Muscle of arm (tissue), 14 donors: Measurements from ENCODE around the gene SLC17A6. TPM values are rescaled to one million over a fixed set of nuclear protein-coding genes. Genes with fewer than 3 reads are reported as not detected.

Experiments
- DNase-seq: peaks from one replicate; pipeline ENCODE4 v3.0.0-alpha.2; 2013
- long read RNA-seq, 11 donors: transcript quantifications; one replicate each; lab custom pipeline, GENCODE V29; 2026
- polyA plus RNA-seq, 12 donors: library from polyadenylated mRNA; unstranded; fragments of 120-200 nt; gene quantifications; one replicate each; pipeline ENCODE4 v1.2.1, GENCODE V29; 2013; ENCODE audit not compliant: insufficient read length in 12 of 12

The SLC17A6 gene
- polyA plus RNA-seq: under 1 TPM in 1 of 12 donors, not detected in 11; 0.11 TPM
- long read RNA-seq, donor 1: 0 reads
- long read RNA-seq, donor 2: 0 reads
- long read RNA-seq, donor 3: 0 reads
- long read RNA-seq, donor 4: 0 reads
- long read RNA-seq, donor 5: 0 reads
- long read RNA-seq, donor 6: 0 reads
- long read RNA-seq, donor 7: 0 reads
- long read RNA-seq, donor 8: 0 reads
- long read RNA-seq, donor 9: 0 reads
- long read RNA-seq, donor 10: 0 reads
- long read RNA-seq, donor 11: 0 reads

DNA sequence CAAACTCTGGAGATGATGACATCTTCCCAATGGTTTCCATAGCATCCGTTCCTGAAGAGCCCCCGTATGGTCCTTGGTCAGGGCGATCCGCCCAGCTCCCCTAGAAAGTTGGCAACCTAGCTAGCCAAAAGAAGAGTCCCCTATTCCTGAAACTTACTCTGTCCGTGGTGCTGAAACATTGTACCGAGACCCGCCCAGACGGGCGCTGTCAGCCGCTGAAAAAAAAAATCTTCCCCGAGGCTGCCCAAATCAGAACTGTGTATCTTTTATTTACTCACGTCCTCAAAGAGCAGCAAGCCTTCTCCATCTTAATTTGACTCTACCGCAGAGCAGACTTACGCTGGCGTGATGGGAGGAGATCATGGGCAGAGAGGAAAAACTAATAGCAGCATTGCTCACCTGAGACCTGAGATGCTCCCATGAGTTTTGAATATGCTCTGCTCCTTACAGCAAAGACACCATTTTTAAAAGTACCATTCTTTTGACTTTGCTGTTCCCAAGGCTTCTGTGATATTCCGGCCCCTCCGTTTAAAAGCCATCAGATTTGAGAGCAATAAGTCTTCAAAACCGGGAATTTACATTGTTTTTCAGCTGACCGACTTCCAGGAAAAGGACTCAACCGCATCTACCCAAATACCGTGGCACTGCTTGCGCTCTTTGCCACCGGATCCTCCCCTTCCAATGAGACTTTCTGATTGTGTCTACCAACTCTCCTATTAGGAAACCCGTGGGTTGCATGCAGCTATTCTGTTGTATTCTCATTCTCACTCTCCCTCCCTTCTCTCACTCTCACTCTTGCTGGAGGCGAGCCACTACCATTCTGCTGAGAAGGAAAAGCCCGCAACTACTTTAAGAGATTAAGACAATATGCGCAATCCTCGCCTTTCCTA lies at the start of gene SLC17A6:
Gene SLC17A6, plus strand, starts transcription at position 786 of the 890 bp plus-strand sequence. CDS start 153 bp downstream, outside the sequence.
- peak; percentile 65 for DNase-seq

GRCh38 chr11:22302368-22302767 lies 35.8 kb upstream of the SLC17A6 start:
- no peak for DNase-seq

- DNase-seq: peak; percentile 10
Measured at GRCh38 chr11:22304337-22304961, 33.7 kb upstream of the SLC17A6 start.

DNA sequence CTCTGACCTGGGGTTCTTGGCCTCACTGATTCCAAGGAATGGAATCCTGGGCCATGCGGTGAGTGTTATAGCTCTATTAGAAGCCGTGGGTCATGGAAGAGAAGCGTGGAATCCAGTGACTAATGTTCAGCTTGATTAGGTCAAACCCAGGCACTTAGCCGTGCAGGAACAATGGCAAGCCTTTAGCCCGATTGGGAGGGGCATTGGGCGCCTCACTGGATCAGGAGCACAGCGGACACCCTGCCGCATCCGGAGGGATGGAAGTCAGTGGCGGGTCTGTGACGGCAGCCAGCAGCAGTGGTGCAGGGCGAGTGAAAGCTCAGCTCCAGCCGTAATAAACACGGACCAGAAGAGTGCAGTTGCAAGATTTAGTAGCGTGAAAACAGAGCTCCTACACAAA lies 20.5 kb upstream of the SLC17A6 start:
- DNase-seq: no peak

- no peak for DNase-seq
Measured at GRCh38 chr11:22331771-22332170, 6.4 kb upstream of the SLC17A6 start.

- DNase-seq: no peak
Measured at GRCh38 chr11:22336587-22336986, 1.6 kb upstream of the SLC17A6 start.

DNA sequence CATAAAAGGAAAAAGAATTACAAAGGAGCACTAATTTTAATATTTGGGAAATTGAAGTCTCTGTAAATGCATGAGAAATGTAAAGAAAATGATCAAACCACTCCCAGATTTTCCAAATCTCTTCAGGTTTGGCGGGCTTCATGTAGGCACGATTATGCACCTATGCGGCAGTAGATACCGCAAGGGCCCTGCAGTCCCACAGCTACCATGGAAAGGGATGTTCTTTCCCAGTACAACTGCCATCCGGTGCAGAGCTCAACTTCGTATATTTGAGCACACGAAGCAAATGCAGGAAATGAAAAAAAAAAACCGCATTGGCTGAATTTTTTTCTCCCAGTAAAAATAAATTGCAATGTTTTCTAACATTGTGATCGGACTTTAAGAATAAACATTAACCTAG lies 1.4 kb downstream of the SLC17A6 start:
- DNase-seq: no peak

GRCh38 chr11:22340235-22340634 lies 2.1 kb downstream of the SLC17A6 start:
- no peak for DNase-seq

GRCh38 chr11:22340701-22341587 lies 2.8 kb downstream of the SLC17A6 start:
- no peak for DNase-seq

- DNase-seq: no peak
Measured at GRCh38 chr11:22341588-22341931, 3.4 kb downstream of the SLC17A6 start.

DNA sequence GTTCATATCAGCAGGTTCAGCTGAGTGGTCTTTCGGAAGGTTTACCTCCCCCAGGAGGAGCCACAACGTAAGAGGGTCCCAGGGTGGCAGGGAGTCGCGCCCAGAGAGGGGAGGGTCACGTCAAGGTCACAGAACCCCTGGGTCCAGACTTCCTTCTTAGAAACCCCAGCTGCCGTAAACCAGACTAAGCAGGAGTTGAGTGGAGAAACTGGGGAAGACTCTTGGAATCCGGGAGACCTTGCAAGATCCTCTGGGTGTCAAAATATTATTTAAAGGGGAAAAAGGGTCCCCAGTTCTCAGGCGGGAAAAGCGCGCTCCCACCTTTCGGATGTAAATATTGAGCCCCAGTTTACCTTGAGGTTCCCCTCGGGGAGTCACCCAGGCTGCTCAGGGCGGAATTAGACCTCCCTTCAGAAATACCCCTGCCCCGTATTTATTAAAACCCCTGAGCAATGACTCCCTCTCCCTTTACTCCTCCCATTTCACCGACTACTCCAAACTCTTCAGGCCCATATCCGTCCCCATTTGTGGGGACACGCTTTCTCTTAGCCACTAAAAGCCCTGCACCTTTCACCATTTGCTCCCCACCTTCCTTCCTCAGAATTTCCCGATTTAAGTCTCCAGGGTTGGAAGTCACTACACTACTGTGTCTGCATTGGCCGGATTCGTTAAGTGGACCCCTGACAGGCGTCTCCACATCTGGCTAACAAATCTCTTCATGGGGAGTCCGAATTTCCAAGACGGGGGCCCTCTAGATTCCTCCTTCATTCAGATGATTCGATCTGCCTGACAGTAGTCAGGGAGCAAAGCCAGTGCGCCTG lies 4.2 kb downstream of the SLC17A6 start:
- no peak for DNase-seq

- no peak for DNase-seq
Measured at GRCh38 chr11:22343032-22343324, 4.8 kb downstream of the SLC17A6 start.

- DNase-seq: no peak
Measured at GRCh38 chr11:22343371-22344032, 5.3 kb downstream of the SLC17A6 start.

GRCh38 chr11:22344081-22344480 lies 5.9 kb downstream of the SLC17A6 start:
- DNase-seq: no peak

- no peak for DNase-seq
Measured at GRCh38 chr11:22346282-22346681, 8.1 kb downstream of the SLC17A6 start.

GRCh38 chr11:22347857-22348487 lies 9.8 kb downstream of the SLC17A6 start:
- DNase-seq: no peak

DNA sequence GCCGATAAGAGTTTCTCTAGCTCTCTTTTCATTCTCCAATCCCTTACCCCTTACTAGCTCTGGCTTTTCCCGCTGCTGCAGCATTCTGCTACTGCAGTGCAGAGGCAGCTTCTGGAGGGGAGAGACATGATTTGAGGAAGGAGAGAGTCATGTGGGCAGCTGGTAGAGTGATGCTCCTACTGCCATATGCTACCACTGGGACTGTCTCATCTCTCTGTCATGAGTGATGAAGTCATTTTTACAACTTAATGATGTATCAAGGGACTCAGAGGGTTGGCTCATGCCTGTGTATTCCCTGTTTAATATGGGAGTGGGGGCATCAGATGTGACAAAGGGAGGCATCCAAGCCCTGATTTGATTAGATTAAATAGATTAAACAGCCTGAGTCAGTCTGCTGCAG lies 11.3 kb downstream of the SLC17A6 start:
- DNase-seq: no peak

- DNase-seq: no peak
Measured at GRCh38 chr11:22359295-22359694, 21.1 kb downstream of the SLC17A6 start.

- DNase-seq: no peak
Measured at GRCh38 chr11:22371160-22371559, 33.0 kb downstream of the SLC17A6 start.

DNA sequence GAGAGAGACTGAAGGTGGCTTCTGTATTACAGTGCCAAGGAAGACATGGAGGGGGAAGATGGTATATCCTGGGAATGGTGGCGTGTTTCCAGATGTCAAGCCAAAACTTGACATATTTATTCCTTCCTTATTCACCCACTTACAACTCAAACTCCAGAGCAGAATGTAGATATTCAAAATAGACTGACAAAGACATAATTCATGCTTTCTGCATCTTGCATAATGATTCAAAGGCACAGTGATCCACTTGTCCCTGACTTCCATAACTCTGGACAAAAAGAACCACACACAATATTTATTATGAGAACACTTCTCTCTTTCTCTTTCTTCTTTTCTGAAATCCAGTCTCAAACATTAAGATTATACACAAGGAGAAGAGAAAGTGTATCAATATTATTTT lies 48.9 kb downstream of the SLC17A6 start:
- DNase-seq: no peak
